HK-2 (cell line): ENCODE data around the gene LENG8.

ENCODE experiments used
- DNase-seq: peaks from one replicate; pipeline ENCODE4 v3.0.0-alpha.2; 2018; ENCODE audit not compliant: unreplicated experiment

Gene LENG8

DNA sequence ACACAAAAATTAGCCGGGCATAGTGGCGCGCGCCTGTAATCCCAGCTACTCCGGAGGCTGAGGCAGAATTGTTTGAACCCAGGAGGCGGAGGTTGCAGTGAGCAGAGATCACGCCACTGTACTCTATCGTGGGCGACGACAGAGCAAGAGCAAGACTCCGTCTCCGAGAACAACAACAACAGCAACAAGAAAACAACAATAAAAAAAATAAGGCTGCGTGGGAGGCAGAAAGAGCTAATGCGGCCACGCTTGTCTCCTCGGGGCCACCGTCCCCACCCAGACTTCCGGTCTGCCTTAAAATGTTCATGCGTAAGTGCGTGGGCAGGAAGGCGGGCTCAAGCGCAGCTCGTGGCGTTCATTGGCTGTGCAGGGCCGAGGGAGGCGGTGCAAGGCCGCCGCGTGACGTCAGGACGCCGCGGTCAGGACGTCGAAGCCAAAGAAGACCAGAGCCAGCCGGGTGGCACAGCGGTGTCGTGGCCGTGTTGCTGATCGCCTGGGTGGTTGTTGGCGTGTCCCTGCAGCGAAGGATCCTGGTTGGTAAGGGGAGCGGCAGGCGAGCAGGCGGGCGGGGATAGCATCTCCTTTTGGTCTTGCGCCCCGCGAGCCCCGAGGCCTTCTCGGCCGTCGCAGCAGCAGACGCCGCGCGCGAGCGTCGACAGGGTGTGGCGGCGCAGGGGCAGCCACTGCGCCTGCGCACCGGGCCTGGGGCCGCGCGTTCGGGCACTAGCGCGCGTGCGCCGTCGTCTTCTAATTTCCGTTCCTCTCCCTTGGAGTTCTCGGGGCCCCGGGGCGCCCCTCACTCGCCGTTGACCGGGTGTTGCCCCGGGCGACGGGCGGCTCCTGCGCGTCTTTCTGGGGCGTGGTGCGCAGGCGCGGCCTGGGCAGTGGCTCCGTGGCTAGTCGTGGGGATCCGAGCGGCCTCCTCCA is at the start of gene LENG8:
Gene LENG8 (plus strand): TSS at position 426 of the 927 bp plus-strand sequence. CDS start 2,146 bp downstream, outside the sequence.
- DNase-seq: peak; percentile 99

- DNase-seq: no peak
Measured at GRCh38 chr19:54400913-54401312, 48.1 kb upstream of the LENG8 start.

- no peak for DNase-seq
Measured at GRCh38 chr19:54403054-54403453, 45.9 kb upstream of the LENG8 start.

DNA sequence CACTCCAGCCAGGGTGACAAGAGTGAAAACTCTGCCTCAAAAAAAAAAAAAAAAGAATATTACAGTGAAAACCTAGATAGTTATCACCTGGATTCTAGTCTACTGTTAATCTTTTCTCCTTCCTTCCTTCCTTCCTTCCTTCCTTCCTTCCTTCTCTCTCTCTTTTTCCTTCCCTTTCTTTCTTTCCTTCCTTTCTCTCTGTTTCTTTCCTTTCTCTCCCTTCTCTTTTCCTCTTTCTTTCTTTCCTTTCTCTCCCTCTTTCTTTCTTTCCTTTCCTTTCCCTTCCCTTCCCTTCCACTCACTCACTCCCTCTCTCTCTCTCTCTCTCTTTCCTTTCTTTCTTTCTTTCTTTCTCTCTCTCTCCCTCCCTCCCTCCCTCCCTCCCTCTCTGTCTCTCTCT is 43.4 kb upstream of the LENG8 start:
- DNase-seq: no peak

DNA sequence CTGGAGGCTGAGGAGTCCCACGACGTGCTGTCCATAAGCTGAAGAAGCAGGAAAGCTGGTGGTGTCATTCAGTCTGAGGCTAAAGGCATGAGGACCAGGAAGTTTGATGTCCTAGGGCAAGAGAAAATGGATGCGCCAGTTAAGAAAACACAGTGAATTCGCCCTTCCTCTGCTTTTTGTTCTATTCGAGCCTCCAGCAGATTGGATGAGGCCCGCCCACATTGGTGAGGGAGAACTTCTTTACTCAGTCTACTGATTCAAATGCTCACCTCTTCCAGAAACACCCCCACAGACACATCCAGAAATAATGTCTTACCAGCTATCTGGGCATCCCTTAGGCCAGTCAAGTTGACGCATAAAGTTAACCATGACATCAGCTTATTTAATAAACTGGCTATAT is 41.2 kb upstream of the LENG8 start:
- DNase-seq: no peak

DNA sequence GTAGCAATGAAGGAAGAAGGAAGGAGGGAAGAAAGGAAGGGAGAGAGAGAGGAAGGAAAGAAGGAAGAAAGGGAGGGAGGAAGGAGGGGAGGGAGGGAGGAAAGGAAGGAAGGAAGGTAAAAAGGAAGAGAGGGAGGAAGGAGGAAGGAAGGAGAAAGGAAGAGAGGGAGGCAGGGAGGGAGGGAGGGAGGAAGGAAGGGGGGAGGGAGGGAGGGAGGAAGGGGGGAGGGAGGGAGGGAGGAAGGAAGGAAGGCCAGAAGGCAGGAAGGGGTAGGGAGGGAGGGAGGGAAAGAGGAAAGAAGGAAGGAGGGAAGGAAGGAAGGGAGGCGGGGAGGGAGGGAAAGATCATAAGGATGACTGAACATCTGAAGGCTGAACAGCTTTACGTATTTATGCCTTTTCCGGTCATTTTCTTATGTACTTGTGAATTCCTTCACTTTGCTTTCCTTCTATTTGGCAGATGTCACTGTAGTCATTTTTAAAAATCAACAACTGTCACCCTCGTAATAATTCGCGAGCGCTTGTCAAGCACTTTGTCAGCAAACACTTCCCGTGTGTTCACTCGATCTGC is 40.5 kb upstream of the LENG8 start:
- DNase-seq: no peak

DNA sequence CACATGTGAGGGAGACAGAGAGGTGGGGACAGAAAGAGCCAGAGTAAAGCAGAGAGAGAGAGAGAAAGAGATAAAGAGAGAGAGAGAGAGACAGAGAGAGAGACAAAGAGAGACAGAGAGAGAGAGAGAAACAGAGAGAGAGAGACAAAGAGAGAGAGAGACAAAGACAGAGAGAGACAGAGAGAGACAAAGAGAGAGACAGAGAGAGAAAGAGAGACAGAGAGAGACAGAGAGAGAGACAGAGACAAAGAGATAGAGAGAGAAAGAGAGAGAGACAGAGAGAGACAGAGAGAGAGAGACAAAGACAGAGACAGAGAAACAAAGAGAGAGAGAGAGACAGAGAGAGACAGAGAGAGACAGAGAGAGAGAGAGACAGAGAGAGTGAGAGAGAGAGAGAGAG is 38.0 kb upstream of the LENG8 start:
- DNase-seq: no peak

- no peak for DNase-seq
Measured at GRCh38 chr19:54412877-54413276, 36.1 kb upstream of the LENG8 start.

DNA sequence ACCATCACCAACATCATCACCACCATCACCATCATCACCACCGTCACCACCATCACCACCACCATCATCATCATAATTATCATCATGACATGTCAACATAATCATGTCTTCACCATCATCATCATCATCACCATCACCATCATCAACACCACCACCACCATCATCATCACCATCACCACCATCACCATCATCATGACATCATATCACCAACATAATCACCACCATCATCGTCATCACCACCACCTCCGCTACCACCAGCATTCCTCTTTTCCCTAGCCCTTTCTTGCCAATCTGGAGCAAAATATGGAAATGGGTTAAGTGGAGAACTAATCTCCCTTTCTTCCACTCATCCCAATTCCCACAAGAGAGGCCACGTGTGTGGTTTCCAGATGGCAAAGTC is 34.8 kb upstream of the LENG8 start:
- no peak for DNase-seq

GRCh38 chr19:54415208-54415900 is 33.6 kb upstream of the LENG8 start, which contains the start of gene TTYH1:
Gene TTYH1, plus strand, starts transcription at chr19:54415464. Its CDS starts 89 bp downstream, at chr19:54415553.
- DNase-seq: no peak

GRCh38 chr19:54415901-54416673 is 32.9 kb upstream of the LENG8 start:
- DNase-seq: no peak

- DNase-seq: no peak
Measured at GRCh38 chr19:54416695-54417491, 32.1 kb upstream of the LENG8 start.

DNA sequence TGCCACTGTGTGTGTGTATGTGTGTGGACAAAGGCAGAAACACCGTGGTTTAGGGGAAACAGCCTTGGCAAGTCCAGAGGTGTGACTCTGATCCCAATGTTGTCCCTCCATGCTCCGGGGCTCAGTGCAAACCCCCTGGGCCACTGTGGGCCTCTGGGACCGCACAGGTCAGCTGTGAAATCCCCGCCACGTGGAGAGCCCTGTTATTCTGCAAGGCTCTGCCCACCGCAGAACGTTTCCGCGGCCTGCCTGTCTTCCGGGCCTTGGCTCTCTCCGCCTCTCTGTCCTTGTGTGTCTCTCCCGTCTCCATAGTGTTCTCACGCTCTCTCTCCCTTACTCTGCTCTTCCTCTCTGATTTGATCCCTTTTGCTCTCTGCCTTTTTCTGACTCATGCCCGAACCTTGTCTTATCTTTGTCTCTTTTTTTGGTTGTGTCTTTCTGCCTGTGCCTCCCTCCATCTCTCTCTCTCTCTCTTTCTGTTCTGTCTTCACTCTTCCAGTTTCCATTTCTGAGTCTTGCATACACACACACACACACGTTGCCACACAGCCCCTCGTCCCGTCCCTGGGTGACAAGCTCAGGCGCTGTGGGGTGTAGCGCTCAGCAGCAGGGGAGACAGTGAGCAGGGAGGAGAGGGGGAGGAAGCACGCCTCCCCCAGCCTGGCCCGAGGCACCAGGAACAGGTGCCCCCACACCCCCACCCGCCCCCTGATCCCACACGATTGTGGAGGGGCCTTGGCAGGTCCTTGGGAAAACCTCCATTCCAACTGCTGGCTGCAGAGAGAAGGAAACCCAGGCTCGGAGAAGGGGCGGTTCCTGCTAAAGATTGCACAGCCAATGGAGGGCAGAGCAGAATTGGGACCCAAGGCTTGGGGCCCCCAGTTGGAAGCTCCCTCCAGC is 30.7 kb upstream of the LENG8 start:
- DNase-seq: no peak

- no peak for DNase-seq
Measured at GRCh38 chr19:54418930-54419800, 29.8 kb upstream of the LENG8 start.

GRCh38 chr19:54420068-54420382 is 29.0 kb upstream of the LENG8 start:
- no peak for DNase-seq

GRCh38 chr19:54420383-54421168 is 28.4 kb upstream of the LENG8 start:
- no peak for DNase-seq

DNA sequence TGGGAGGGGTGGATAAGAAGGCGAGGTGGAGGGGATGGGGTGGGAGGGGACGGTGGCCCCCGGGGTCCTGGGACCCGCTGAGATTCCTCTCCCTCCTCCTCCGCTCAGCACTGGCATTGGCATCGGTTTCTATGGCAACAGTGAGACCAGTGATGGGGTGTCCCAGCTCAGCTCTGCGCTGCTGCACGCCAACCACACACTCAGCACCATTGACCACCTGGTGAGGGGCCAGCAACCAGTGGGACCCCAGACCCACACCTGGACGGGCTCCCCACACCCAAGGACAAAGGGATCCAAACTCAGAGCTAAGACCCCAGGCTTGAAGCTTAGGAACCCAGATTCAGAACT is 27.9 kb upstream of the LENG8 start:
- DNase-seq: no peak

- no peak for DNase-seq
Measured at GRCh38 chr19:54421521-54421920, 27.5 kb upstream of the LENG8 start.
